ENCODE measurements around the gene NANS. TPM values are rescaled to one million over a fixed set of nuclear protein-coding genes. Genes with fewer than 3 reads are reported as not detected.
"Not testable (repeated sequence)": the region's sequence is repeated elsewhere in the genome, so short reads cannot be mapped to it uniquely, and the experiment has no call there.

NANS gene
- total RNA-seq, 2 donors from 2014 or later: 38.1 to 44.9 TPM

DNA sequence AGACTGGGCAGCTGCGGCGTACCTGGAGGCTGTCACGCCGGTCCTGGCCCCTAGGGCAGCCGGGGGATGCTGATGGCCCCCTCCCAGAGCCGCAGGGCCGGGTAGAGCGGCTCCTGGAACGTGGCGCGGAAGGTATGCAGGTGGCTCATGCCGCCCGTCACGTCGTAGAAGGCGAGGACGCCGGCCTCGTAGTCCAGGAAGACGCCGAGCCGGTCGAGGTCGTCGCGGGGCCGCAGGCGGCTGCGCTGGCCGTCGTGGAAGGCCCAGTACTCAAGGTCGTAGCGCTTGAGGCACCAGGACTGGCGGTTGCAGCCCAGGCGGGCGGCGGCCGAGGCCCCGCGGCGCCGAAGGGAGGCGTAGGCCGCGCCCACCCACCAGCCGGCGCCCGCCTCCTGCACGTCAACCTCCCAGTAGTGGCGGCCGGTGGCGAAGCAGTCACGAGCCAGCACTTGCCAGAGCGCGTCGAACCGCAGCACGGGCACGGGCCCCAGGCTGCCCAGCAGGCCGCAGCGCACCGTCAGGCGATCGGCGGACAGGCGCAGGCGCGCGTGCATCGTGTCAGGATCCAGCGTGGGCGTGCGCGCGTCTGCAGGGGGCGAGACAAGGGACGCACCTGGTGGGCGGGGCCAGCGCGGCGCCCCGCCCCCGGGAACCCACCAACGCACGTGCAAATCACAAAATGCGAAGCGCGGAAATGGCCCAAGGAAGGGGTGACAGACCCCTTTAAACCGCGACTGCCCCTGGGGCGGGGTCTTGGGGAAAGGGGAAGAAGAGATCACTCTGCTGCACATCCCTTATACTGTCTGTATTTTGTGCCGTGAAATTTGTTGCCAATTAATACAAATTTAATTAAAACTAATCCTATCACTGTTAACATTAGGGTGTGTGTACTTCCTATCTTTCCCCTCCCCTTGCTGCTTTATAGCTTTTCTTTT, 31.2 kb downstream of the NANS start:
- ATAC-seq (peak; percentile 76), DNase-seq (peak; percentile 19 to 48 (median 35))
- Mint-ChIP-seq H3K36me3 (ENCODE audit: low read depth) (peaks cover 19% of the 10 kb centered on the region), H3K4me3 (peak overlapping the region; percentile 79), H3K4me1 (peaks cover 41% of the 10 kb centered on the region), H3K27me3 (no peaks in the 10 kb centered on the region), H3K27ac (peak overlapping the region; percentile 95)
- no peaks in the 10 kb centered on the region for H3K9me3 ChIP-seq (ENCODE audit: control insufficient read depth, low read length, poor library complexity, severe bottlenecking)

DNA sequence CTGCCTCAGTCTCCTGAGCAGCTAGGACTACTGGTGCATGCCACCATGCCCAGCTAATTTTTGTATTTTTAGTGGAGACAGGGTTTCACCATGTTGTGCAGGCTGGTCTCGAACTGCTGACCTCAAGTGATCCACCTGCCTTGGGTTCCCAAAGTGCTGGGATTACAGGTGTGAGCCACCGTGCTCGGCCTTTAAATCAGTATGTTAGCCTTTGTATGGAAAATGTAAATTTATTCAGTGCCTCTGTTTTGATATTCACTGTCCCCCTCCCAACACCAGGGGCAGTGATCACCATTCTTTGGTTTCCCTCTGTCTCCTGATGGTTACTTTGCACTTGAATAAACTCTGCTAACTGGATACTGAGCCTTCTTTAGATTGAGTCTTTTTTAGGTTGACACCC, 34.1 kb downstream of the NANS start:
- not testable (repeated sequence) for DNase-seq; H3K4me3 Mint-ChIP-seq; H3K9me3 ChIP-seq (ENCODE audit: control insufficient read depth, low read length, poor library complexity, severe bottlenecking); H3K27me3 Mint-ChIP-seq; ATAC-seq
- Mint-ChIP-seq H3K36me3 (ENCODE audit: low read depth) (peaks cover 24% of the 10 kb centered on the region), H3K27ac (peak overlapping the region; percentile 95), H3K4me1 (peaks cover 47% of the 10 kb centered on the region)

DNA sequence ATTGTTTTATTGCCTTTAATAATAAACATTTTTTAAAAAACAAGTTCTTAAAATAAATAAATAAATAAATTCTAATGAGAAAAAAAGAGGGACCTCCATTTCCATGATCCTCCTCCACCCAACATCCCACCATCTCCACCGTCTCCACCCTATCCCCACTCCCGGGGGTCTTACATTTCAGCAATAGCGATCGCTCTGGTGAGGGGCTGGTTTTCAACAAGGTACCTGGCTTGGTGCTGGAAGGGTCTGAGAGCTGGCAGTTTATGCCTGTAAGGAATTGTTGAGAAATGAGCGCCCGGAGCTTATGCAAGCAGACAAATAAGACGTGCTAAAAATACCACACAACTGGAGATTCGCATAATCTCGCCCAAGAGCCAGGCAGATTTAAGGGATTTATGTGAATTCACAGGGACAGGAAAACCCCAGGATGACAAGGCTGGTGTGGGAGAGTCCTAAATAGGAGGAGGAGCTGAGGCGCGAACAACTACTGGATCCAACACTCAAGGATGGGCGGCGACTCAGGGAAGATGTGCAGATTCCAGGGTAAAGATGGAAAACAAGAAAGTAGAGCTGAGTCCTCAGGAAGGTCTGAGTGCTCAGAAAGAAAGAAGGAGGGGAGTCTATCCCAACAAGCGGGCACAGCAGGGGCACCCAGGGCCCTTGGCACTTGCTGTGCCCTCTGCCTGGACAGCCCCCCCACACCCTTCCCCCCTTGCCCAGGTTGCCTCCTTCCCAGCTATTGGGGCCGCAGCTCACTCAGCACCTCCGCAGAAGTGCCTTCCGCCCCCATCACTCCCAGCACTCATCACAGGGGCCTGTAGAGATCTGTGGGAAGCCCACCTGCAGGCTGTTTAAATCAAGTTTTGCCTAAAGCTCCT, 35.4 kb downstream of the NANS start:
- H3K9me3 ChIP-seq (ENCODE audit: control insufficient read depth, low read length, poor library complexity, severe bottlenecking): no peaks in the 10 kb centered on the region
- ATAC-seq: no peak
- Mint-ChIP-seq H3K4me3 (no peak overlapping the region), H3K36me3 (ENCODE audit: low read depth) (peaks cover 16% of the 10 kb centered on the region), H3K27me3 (no peaks in the 10 kb centered on the region), H3K27ac (peak overlapping the region; percentile 91), H3K4me1 (peaks cover 45% of the 10 kb centered on the region)
- DNase-seq: no peak

DNA sequence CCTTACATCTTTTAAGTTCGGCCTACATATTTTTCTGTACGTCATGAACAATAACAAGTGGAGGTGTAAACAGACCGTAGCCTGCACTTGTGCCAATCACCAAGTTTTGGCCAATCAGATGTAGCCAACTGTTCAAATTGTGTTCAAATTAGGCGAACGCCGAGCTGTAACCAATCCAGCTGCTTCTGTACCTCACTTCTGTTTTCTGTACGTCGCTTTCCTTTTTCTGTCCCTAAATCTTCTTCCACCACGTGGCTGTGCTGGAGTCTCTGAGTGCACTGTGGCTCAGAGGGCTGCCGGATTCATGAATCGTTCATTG, 36.0 kb downstream of the NANS start:
- DNase-seq (no peak), ATAC-seq (no peak)
- H3K27ac Mint-ChIP-seq: peak overlapping the region; percentile 91
- H3K9me3 ChIP-seq (ENCODE audit: control insufficient read depth, low read length, poor library complexity, severe bottlenecking): no peaks in the 10 kb centered on the region
- H3K27me3 Mint-ChIP-seq: no peaks in the 10 kb centered on the region
- H3K36me3 Mint-ChIP-seq (ENCODE audit: low read depth): peaks cover 22% of the 10 kb centered on the region
- H3K4me1 Mint-ChIP-seq: peaks cover 49% of the 10 kb centered on the region
- no peak overlapping the region for H3K4me3 Mint-ChIP-seq

DNA sequence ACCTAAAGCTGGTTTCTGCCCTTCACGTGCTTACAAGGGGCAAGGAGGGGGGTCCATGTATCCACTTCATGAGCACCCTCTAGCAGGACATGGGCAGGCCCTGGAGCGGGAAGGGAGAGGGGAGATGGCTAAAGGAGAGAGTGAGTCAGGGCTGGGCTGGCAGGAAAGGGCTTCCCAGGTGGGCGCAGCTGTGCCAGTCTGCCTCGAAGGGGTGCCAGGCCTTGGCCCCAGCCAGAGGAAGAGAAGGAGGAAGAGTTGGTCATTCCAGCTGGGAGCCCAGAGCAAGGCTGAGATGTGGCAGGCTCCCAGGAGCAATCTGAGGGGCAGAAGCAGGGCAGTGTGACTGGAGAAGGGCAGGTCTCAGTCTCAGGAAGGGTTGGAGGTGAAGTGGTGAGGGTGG, 37.8 kb downstream of the NANS start:
- no peak for DNase-seq
- no peak for ATAC-seq
- Mint-ChIP-seq H3K4me3 (peak overlapping the region; percentile 70), H3K27ac (peak overlapping the region; percentile 91), H3K27me3 (no peaks in the 10 kb centered on the region), H3K36me3 (ENCODE audit: low read depth) (peaks cover 23% of the 10 kb centered on the region), H3K4me1 (peaks cover 56% of the 10 kb centered on the region)
- H3K9me3 ChIP-seq (ENCODE audit: control insufficient read depth, low read length, poor library complexity, severe bottlenecking): no peaks in the 10 kb centered on the region

DNA sequence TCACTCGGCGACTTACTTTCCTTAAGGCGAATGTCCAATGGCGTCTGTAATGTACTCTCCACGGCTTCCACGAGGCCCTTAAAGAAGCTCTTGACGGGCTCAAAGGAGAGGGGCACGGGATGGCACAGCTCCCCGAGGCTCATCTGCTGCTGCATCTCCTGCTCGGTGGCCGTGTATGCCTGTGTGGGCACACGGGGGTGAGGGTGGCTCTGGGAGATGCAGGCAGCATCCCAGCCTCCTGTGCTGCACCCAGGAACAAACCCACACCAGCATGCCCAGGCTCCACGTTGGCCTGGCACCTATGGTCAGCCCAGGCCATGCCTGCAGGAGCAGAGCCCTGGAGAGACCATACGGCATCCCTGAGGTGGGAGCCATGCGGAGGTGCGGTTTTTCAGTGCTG, 38.3 kb downstream of the NANS start:
- Mint-ChIP-seq H3K4me3 (no peak overlapping the region), H3K36me3 (ENCODE audit: low read depth) (peaks cover 21% of the 10 kb centered on the region), H3K27me3 (no peaks in the 10 kb centered on the region), H3K4me1 (peaks cover 54% of the 10 kb centered on the region), H3K27ac (peak overlapping the region; percentile 91)
- DNase-seq (no peak), ATAC-seq (no peak)
- H3K9me3 ChIP-seq (ENCODE audit: control insufficient read depth, low read length, poor library complexity, severe bottlenecking): no peaks in the 10 kb centered on the region

DNA sequence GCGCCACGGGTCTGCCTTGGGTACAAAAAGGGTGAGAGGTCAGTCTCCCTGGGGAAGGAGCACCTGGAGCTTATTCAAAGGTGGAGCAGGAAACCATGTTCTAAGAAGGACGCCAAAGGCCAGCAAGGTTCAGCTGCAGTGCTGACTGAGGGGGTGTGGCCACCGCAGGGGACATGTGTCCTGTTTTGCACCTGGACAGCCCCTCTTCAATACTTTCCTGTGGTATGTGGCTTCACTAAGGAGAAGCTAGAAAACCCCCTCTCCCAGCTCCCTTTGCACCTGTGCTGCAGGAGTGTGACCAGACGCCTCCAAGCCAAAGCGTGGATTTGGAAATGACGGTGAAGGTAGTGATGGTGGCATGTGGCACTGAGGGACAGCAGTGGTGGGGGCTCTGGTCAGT, 38.9 kb downstream of the NANS start:
- ATAC-seq (no peak), DNase-seq (no peak)
- peak overlapping the region; percentile 15 for H3K4me3 Mint-ChIP-seq
- peaks cover 19% of the 10 kb centered on the region for H3K36me3 Mint-ChIP-seq (ENCODE audit: low read depth)
- H3K4me1 Mint-ChIP-seq: peaks cover 55% of the 10 kb centered on the region
- no peaks in the 10 kb centered on the region for H3K9me3 ChIP-seq (ENCODE audit: control insufficient read depth, low read length, poor library complexity, severe bottlenecking)
- H3K27ac Mint-ChIP-seq: peak overlapping the region; percentile 91
- no peaks in the 10 kb centered on the region for H3K27me3 Mint-ChIP-seq

DNA sequence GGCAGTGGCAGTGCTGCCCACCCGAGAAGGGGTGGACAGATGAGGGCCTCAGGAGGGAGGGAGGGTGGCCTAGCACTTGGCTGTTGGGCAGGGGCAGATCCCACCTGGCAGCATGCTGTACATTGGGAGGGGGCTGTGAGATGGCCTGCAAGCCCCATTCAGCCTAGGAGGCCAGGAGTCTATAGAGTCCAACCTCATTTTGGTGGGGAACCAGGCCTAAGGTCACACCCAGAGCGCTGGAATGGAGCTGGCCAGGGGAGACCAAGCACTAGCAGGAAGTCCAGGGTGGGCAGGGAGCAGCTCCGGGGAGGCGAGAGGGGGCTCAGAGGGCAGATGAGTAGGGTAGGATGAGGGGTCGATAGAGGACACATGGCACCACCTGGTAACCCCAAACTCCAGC, 39.6 kb downstream of the NANS start:
- ATAC-seq (no peak), DNase-seq (no peak)
- H3K9me3 ChIP-seq (ENCODE audit: control insufficient read depth, low read length, poor library complexity, severe bottlenecking): no peaks in the 10 kb centered on the region
- no peak overlapping the region for H3K4me3 Mint-ChIP-seq
- peak overlapping the region; percentile 99 for H3K27ac Mint-ChIP-seq
- H3K27me3 Mint-ChIP-seq: no peaks in the 10 kb centered on the region
- peaks cover 58% of the 10 kb centered on the region for H3K4me1 Mint-ChIP-seq
- peaks cover 19% of the 10 kb centered on the region for H3K36me3 Mint-ChIP-seq (ENCODE audit: low read depth)

DNA sequence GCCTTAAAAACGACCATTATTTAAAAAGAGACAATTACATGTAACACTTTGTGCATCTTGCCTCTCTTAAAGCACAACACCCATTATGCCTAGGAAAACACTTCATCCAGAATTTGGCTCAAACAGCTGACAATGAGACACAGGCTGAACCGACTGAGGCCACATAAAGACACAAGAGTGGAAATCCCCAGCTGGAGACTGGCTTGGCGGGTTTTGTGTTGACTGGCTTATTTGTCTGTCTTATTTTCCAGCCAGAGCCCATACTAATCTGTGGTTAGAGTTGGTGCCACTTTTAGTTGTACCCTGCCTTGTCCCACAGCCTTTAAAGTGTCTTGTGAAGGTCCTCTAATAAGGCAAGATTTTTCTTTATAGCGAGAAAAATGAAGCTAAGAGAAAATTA, 41.3 kb downstream of the NANS start:
- DNase-seq (peak in 2 of 3 donors; percentile 34 to 56), ATAC-seq (peak; percentile 35)
- Mint-ChIP-seq H3K4me3 (peak overlapping the region; percentile 71), H3K36me3 (ENCODE audit: low read depth) (peaks cover 16% of the 10 kb centered on the region), H3K27ac (peak overlapping the region; percentile 99), H3K27me3 (no peaks in the 10 kb centered on the region), H3K4me1 (peaks cover 57% of the 10 kb centered on the region)
- no peaks in the 10 kb centered on the region for H3K9me3 ChIP-seq (ENCODE audit: control insufficient read depth, low read length, poor library complexity, severe bottlenecking)

DNA sequence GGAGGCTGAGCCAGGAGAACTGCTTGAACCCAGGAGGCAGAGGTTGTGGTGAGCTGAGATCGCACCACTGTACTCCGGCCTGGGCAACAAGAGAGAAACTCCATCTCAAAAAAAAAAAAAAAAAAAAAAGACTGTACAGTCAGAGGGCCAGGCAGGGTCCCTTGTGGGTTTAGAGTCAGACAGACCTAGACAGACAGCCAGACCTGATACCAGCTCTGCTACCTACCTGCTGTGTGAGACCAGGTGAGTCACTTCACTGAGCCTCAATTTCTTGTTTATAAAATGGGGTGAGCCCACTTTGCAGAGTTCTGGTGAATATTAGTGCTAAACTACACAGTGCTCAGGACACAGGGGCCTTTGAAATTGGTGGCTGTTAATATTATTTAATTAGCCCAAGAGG, 42.8 kb downstream of the NANS start:
- H3K27ac Mint-ChIP-seq: peak overlapping the region; percentile 99
- no peak overlapping the region for H3K4me3 Mint-ChIP-seq
- DNase-seq: peak in 1 of 3 donors; percentile 37
- peaks cover 56% of the 10 kb centered on the region for H3K4me1 Mint-ChIP-seq
- H3K9me3 ChIP-seq (ENCODE audit: control insufficient read depth, low read length, poor library complexity, severe bottlenecking): no peaks in the 10 kb centered on the region
- no peak for ATAC-seq
- peaks cover 11% of the 10 kb centered on the region for H3K36me3 Mint-ChIP-seq (ENCODE audit: low read depth)
- no peaks in the 10 kb centered on the region for H3K27me3 Mint-ChIP-seq

DNA sequence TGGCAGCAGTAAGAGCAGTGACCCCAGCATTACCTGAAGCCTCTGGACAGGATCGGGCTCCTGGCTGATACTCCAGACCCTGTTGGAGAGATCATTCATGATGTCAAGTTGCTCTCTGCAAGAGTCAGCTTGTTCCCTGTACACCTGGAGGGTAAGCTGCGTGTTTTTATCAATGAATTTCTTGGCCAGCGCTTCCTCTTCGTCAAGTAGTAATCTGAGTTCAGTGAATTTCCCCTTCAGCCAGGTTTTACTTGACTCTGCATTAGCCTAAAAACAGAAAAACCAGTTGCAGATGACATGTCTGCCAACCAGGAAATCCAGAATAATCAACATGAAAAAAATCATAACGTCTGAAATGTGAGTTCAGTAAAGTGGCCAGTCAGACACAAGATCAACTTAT, 43.4 kb downstream of the NANS start:
- H3K4me3 Mint-ChIP-seq: peak overlapping the region; percentile 81
- peaks cover 58% of the 10 kb centered on the region for H3K4me1 Mint-ChIP-seq
- DNase-seq (no peak), ATAC-seq (no peak)
- peaks cover 11% of the 10 kb centered on the region for H3K36me3 Mint-ChIP-seq (ENCODE audit: low read depth)
- peak overlapping the region; percentile 99 for H3K27ac Mint-ChIP-seq
- H3K9me3 ChIP-seq (ENCODE audit: control insufficient read depth, low read length, poor library complexity, severe bottlenecking): no peaks in the 10 kb centered on the region
- H3K27me3 Mint-ChIP-seq: no peaks in the 10 kb centered on the region

DNA sequence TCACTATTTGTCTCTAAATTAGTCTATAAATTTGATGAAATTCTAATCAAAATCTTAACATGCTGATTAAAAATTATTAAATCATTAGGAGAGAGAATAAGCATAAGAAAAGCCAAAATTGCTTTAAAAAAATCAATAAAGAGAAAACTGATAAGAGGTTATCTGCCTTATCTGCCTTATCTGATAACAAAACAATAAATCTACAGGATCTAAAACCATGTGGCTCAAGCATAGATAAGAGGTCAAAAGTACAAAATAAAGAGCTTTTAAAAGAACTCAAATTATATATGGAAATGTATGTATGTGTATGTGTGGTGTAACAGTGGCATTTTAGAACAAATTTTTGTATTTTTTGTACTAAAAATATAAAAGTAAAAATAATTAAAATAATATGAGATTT, 43.9 kb downstream of the NANS start:
- no peak for ATAC-seq
- DNase-seq: no peak
- H3K36me3 Mint-ChIP-seq (ENCODE audit: low read depth): peaks cover 11% of the 10 kb centered on the region
- peak overlapping the region; percentile 99 for H3K27ac Mint-ChIP-seq
- no peaks in the 10 kb centered on the region for H3K27me3 Mint-ChIP-seq
- peaks cover 59% of the 10 kb centered on the region for H3K4me1 Mint-ChIP-seq
- H3K9me3 ChIP-seq (ENCODE audit: control insufficient read depth, low read length, poor library complexity, severe bottlenecking): no peaks in the 10 kb centered on the region
- no peak overlapping the region for H3K4me3 Mint-ChIP-seq

DNA sequence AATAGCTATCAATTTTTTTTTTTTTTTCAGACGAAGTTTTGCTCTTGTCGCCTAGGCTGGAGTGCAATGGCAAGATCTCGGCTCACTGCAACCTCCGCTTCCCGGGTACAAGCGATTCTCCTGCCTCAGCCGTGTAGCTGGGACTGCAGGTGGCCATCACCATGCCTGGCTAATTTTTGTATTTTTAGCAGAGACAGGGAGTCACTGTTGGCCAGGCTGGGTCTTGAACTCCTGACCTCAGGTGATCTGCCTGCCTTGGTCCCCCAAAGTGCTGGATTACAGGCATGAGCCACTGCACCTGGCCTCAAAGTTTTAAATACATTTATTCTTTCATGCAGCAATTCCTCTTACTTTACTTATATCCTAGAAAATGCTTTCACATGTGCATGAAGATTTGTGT, 44.9 kb downstream of the NANS start:
- H3K27ac Mint-ChIP-seq: peak overlapping the region; percentile 99
- no peaks in the 10 kb centered on the region for H3K27me3 Mint-ChIP-seq
- peaks cover 64% of the 10 kb centered on the region for H3K4me1 Mint-ChIP-seq
- no peaks in the 10 kb centered on the region for H3K9me3 ChIP-seq (ENCODE audit: control insufficient read depth, low read length, poor library complexity, severe bottlenecking)
- ATAC-seq (no peak), DNase-seq (no peak)
- peaks cover 11% of the 10 kb centered on the region for H3K36me3 Mint-ChIP-seq (ENCODE audit: low read depth)
- H3K4me3 Mint-ChIP-seq: peak overlapping the region; percentile 85
